ENCODE data around the gene YKT6.

The YKT6 gene

DNA sequence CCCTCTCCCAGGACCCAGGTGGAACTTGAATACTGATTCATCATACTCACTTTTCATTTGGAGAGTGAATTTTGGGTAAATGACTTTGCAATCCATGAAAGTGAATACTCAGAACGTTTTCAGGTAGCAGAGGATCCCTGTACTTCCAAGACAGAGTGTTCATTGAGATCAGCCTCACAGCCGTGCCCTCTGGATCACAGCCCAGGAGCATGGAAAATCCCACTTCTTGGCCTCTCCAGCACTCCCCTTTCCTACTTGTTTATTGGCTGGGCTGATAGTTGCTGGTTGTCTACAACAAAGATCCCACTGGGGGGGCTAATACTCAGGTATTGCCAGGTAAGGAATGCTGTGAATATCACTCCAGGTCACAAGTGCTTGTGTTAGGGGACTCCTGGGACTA lies 17.4 kb upstream of the YKT6 start:
- peaks cover 12% of the 10 kb centered on the region for H3K9me3 Mint-ChIP-seq
- H3K27me3 Mint-ChIP-seq (ENCODE audit: low read depth) = peaks cover 4% of the 10 kb centered on the region
- no peaks in the 10 kb centered on the region for H3K4me1 Mint-ChIP-seq (ENCODE audit: low read depth)
- no peaks in the 10 kb centered on the region for H3K36me3 Mint-ChIP-seq (ENCODE audit: low read depth)
- no peak overlapping the region for H3K27ac Mint-ChIP-seq
- H3K4me3 Mint-ChIP-seq = no peak overlapping the region

DNA sequence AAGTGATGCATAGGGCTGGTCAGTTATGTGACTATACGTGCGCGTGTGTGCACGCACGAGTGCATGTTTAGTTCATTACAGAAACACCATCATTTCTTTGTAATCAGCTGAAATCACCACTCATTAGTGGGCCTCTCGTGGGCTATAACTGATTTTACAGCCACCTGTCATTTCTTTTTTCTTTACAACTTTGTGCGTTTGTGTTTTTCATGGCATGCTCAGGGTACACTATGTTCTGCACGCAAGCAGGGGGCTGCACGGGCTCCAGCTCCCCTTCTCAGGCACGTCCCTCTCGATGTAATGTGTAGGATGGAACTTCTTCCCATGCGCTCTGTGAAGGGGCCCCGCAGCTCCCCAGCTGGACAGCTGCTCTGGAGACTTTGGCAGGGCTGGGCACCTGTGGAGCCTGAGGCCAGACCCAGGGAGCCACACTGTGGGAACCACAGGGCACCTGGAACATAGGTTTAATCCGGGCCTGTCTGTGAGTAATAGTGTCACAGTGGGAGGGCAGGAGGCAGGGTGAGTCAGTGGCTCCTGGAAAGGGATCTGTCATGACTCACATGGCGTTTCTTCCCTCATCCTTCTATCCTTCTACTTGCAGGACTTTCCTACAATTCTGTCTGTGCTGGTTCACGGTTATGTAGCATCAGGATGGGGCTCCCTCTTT lies 16.4 kb upstream of the YKT6 start:
- H3K9me3 Mint-ChIP-seq = peaks cover 12% of the 10 kb centered on the region

DNA sequence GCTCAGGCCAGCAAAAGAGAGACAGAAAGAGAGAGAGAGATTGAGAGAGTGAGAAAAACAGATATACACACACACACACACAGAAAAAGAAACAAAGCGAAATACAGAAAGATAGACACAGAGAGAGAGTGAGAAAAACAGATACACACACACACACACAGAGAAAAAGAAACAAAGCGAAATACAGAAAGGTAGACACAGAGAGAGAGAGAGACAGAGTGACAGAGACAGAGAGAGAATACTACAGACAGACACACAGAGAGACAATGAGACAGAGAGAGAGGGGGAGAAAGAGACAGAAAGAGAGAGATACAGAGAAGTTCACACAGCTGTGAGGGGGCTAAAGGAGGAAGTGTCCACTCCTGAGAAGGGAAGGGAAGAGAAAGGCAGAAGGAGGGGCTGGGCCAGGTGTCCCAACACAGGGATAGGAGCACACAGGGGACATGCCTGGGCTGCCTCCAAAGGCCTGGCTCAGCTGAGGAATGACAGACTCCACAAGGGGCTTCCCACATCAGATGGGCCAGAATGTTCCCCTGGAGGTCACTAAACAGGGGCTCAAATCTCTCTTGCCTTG lies 15.8 kb upstream of the YKT6 start:
- Mint-ChIP-seq H3K27me3 (ENCODE audit: low read depth) (no peaks in the 10 kb centered on the region), H3K4me1 (ENCODE audit: low read depth) (no peaks in the 10 kb centered on the region), H3K4me3 (no peak overlapping the region), H3K36me3 (ENCODE audit: low read depth) (no peaks in the 10 kb centered on the region), H3K9me3 (peaks cover 12% of the 10 kb centered on the region), H3K27ac (no peak overlapping the region)

More for the DNA sequence above, 16.4 kb upstream of the YKT6 start:
- Mint-ChIP-seq H3K27me3 (ENCODE audit: low read depth) (no peaks in the 10 kb centered on the region), H3K4me1 (ENCODE audit: low read depth) (no peaks in the 10 kb centered on the region), H3K36me3 (ENCODE audit: low read depth) (no peaks in the 10 kb centered on the region), H3K4me3 (no peak overlapping the region), H3K27ac (no peak overlapping the region)

DNA sequence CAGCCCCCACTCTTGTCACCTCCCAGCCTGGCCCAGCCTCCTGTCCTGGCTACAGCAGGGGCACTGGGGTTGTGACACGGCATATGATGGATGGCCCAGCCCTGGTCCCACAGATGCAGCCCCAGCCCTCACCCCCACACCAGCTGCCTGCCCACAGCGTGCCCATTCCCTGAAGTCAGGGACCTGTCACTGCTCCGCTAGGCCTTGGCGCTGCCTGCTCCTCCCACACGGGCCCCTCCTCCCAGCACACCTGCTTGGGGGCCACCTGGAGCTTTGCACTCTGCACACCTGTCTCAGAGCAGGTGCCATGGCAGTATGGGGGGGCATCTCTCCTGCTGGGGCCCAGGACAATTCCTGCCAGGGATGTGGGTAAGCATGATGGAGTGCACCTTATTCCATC lies 15.0 kb upstream of the YKT6 start:
- Mint-ChIP-seq H3K36me3 (ENCODE audit: low read depth) (no peaks in the 10 kb centered on the region), H3K27ac (no peak overlapping the region), H3K4me1 (ENCODE audit: low read depth) (no peaks in the 10 kb centered on the region), H3K27me3 (ENCODE audit: low read depth) (no peaks in the 10 kb centered on the region), H3K4me3 (no peak overlapping the region), H3K9me3 (peaks cover 12% of the 10 kb centered on the region)

GRCh38 chr7:44186736-44187135 lies 14.0 kb upstream of the YKT6 start:
- Mint-ChIP-seq H3K36me3 (ENCODE audit: low read depth) (no peaks in the 10 kb centered on the region), H3K9me3 (peaks cover 12% of the 10 kb centered on the region), H3K27me3 (ENCODE audit: low read depth) (peaks cover 4% of the 10 kb centered on the region), H3K4me3 (no peak overlapping the region), H3K27ac (no peak overlapping the region), H3K4me1 (ENCODE audit: low read depth) (no peaks in the 10 kb centered on the region)

DNA sequence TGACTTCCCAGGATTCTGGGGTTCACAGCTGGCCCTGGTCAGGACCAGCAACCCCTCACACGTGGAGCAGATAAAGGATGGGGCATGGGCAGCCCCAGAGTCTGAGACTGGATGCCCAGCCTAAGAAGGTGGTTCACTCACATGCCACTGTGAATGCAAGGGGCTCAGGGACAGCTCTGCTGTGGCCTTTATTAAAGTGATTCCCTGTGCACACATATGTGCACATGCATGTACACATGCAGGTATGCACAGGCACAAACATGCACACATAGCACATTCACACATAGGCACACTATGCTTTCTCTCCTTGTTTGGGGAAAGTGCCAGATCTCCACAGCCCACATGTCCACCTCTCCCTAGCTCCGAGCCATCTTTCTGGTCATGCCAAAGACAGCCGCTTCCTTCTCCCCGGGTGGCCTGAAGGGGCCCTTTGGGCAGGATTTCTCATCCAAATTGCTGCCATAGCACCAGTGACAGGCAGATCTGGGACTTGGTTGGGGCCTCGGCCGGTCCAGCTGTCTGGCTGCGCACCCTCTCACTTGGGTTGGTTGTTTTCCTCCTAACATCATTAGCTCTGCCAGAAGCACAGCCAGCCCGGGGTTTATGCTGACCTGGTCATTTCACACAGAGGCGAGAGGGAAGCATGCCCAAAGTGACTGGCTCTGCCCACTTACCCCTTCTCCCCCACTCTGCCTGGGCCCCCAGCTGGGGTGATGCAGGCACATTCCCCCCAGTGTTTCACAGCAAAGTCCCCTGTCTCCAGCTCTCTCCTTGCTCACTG lies 13.0 kb upstream of the YKT6 start:
- peaks cover 4% of the 10 kb centered on the region for H3K27me3 Mint-ChIP-seq (ENCODE audit: low read depth)
- no peak overlapping the region for H3K27ac Mint-ChIP-seq
- H3K9me3 Mint-ChIP-seq = peaks cover 5% of the 10 kb centered on the region
- H3K4me1 Mint-ChIP-seq (ENCODE audit: low read depth) = no peaks in the 10 kb centered on the region
- no peaks in the 10 kb centered on the region for H3K36me3 Mint-ChIP-seq (ENCODE audit: low read depth)
- no peak overlapping the region for H3K4me3 Mint-ChIP-seq

DNA sequence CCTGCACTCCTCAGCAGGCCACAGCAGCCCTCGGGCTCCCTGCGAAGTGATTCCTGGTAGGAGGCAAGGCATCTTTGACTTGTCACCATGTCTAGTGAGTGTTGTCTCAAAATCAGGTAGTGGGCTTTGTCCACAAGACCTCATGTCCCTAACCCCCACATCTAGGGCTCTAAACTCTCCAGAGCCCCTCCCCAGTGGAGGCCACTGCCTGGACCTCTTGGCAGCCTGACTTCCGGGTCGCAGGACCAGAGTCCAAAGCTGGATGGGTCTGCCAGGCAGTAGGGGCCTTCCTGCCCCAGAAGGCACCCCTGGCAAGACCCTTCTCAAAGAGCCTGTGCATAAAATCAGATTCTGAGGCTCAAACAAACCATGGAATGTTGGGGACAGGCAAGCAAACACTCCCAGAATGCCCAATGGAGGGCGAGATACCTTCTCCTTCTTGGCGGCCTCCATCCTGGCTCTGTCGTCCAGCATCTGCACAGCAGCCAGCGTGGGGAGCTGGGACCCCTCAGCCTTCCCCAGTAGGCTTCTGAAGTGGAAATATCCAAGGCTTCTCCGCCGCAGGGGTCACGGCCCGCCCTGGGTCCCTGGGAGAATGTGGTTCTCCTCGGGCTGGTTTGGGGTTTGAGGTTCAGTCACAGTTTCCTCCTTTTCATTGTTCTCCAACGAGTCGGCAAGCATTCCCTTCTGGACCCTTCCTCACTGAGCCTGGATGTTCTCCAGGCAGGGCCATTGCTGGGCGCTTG lies 12.1 kb upstream of the YKT6 start:
- Mint-ChIP-seq H3K36me3 (ENCODE audit: low read depth) (no peaks in the 10 kb centered on the region), H3K9me3 (no peaks in the 10 kb centered on the region), H3K4me1 (ENCODE audit: low read depth) (no peaks in the 10 kb centered on the region), H3K27ac (no peak overlapping the region), H3K27me3 (ENCODE audit: low read depth) (peaks cover 4% of the 10 kb centered on the region), H3K4me3 (no peak overlapping the region)

DNA sequence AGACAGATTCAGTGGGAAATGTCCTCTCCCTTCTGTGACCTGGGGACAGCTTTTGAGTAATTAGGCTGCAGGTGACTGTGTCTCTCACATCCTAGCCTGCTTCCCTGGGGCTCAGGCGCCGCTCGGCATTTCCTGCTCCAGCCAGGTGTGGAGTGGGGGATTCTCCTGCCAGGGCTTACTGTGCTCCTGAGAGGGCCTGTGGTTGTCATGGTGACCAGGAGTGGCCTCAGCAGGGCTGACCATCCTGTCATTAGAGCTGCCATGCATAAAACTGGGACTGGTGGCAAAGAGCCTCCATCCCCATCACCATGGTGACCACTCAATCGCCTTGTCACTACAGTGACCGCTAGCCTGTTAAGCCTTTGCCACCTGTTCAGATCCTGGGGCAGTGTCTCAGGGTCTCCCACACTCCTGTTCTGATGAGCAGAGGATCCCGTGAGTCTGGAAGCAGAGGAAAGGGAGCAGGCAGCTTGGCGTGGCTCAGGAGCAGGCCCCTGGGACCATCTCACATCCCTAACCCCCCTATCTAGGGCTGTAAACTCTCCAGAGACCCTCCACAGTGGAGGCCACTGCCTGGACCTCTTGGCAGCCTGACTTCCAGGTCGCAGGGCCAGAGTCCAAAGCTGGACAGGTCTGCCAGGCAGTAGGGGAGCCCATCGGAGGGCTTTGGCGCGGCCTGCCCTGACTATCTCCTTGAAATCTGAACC lies 11.3 kb upstream of the YKT6 start, which contains the start of gene GCK:
GCK (minus strand) TSS at position 154 of the 707 bp plus-strand sequence. CDS start 486 bp downstream, outside the sequence.
- H3K27me3 Mint-ChIP-seq (ENCODE audit: low read depth) = peaks cover 4% of the 10 kb centered on the region
- H3K4me1 Mint-ChIP-seq (ENCODE audit: low read depth) = peaks cover 4% of the 10 kb centered on the region
- no peaks in the 10 kb centered on the region for H3K9me3 Mint-ChIP-seq
- no peak within 1 kb of the TSS for H3K4me3 Mint-ChIP-seq
- no peak within 1 kb of the TSS for H3K27ac Mint-ChIP-seq
- H3K36me3 Mint-ChIP-seq (ENCODE audit: low read depth) = no peaks in the 10 kb centered on the region

GRCh38 chr7:44189993-44190872 lies 10.5 kb upstream of the YKT6 start:
- H3K27ac Mint-ChIP-seq = no peak overlapping the region
- peaks cover 4% of the 10 kb centered on the region for H3K4me1 Mint-ChIP-seq (ENCODE audit: low read depth)
- peaks cover 4% of the 10 kb centered on the region for H3K27me3 Mint-ChIP-seq (ENCODE audit: low read depth)
- no peaks in the 10 kb centered on the region for H3K36me3 Mint-ChIP-seq (ENCODE audit: low read depth)
- no peak overlapping the region for H3K4me3 Mint-ChIP-seq
- no peaks in the 10 kb centered on the region for H3K9me3 Mint-ChIP-seq

GRCh38 chr7:44191171-44191570 lies 9.6 kb upstream of the YKT6 start:
- Mint-ChIP-seq H3K9me3 (no peaks in the 10 kb centered on the region), H3K4me1 (ENCODE audit: low read depth) (peaks cover 8% of the 10 kb centered on the region), H3K27me3 (ENCODE audit: low read depth) (peaks cover 4% of the 10 kb centered on the region), H3K36me3 (ENCODE audit: low read depth) (no peaks in the 10 kb centered on the region), H3K27ac (no peak overlapping the region), H3K4me3 (no peak overlapping the region)

DNA sequence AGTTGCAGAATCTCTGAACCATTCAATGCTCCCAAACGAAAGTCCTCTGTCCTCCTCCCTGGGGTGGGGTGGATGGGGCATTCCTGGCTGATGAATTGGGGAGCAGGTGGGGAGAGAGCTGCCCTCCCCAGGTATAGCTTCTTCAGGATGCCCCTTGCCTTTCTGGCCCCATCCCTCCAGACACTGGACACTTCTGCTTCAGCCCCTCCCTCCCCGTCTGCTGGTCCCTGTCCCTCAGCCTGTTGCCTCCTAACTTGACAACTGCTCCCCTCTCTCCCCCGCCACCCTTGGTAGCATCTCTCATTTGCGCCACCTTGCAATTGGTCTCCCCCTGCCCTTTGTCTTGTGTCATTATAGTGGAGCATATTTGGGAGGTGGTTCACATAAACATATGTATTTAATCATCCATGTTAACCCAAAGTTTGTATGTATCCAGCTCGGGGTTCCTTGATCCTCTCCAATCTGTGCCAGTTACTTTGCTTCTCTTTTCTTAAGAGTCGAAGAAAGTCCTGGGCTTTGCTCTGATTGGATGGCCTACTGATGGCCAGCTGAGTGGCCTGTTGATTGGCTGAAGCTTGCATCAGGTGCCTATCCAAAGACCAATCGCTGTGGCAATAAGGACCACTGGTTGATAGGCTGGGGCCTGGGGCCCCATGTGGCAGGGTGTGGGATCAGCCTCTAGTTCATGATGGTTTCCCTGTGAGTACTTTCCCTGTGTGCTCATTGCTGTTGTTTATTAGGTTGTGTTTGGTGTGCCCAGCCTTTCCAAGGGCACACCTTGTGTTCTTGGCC lies 7.6 kb upstream of the YKT6 start:
- Mint-ChIP-seq H3K4me3 (no peak overlapping the region), H3K27ac (no peak overlapping the region), H3K4me1 (ENCODE audit: low read depth) (peaks cover 12% of the 10 kb centered on the region), H3K36me3 (ENCODE audit: low read depth) (no peaks in the 10 kb centered on the region), H3K9me3 (no peaks in the 10 kb centered on the region), H3K27me3 (ENCODE audit: low read depth) (peaks cover 4% of the 10 kb centered on the region)

- Mint-ChIP-seq H3K27me3 (ENCODE audit: low read depth) (peaks cover 4% of the 10 kb centered on the region), H3K4me1 (ENCODE audit: low read depth) (peaks cover 12% of the 10 kb centered on the region), H3K9me3 (no peaks in the 10 kb centered on the region), H3K27ac (no peak overlapping the region), H3K4me3 (no peak overlapping the region), H3K36me3 (ENCODE audit: low read depth) (no peaks in the 10 kb centered on the region)
Measured at GRCh38 chr7:44194069-44194468, 6.7 kb upstream of the YKT6 start.

Measured in T-helper 1 cell treated with Interleukin-12 subunit alpha and Interleukin-12 subunit beta and Interleukin-4 antibody, amounts not matched to agents 30 μg/mL and 1 μg/mL, for 36 hours (primary cell).